ENCODE data around the gene TMEM82. TPM values are rescaled to one million over a fixed set of nuclear protein-coding genes. Genes with fewer than 3 reads are reported as not detected.

TMEM82 gene
- total RNA-seq, 1 experiment from 2014 or later, result not detected

- no TSS peak for BruUV-seq (replicated peaks)
- no peak overlapping the region for H3K27ac ChIP-seq (ENCODE audit: low read depth, low read length, poor library complexity, severe bottlenecking)
- no peak overlapping the region for H3K4me3 ChIP-seq (ENCODE audit: low read depth, low read length, poor library complexity, severe bottlenecking)
- TF ChIP-seq CTCF (conservative IDR thresholded peaks at IDR 0.05; ENCODE audit: low read depth, low read length) (no peak), EZH2 (IDR thresholded peaks at IDR 0.05; ENCODE audit: borderline replicate concordance, low read depth, low read length, poor library complexity, severe bottlenecking) (no peak)
- no peak for DNase-seq (ENCODE audit: low spot score)
- intact Hi-C loops (cut with micrococcal nuclease; ENCODE audit: unreplicated experiment), result no loop called here
- H3K27me3 ChIP-seq (replicated peaks; ENCODE audit: insufficient read depth, low read depth, low read length, poor library complexity), result no peaks in the 10 kb centered on the region
- ChIA-PET POLR2A (ENCODE audit: low non-redundant PET) (no interaction called here), CTCF (interaction anchor here (0.7 kb wide), 3 partner anchors 59 to 212 kb away, joined by 3 to 6 read pairs (median 4); no protein-coding TSS in a partner anchor)
- H3K4me1 ChIP-seq (ENCODE audit: insufficient read depth, low read length, poor library complexity, severe bottlenecking), result peaks cover 7% of the 10 kb centered on the region
- no peaks in the 10 kb centered on the region for H3K9me3 ChIP-seq (ENCODE audit: low read depth, low read length, poor library complexity, severe bottlenecking)
- no peaks in the 10 kb centered on the region for H3K36me3 ChIP-seq (ENCODE audit: insufficient read depth, low read length, poor library complexity, severe bottlenecking)
These were observed 53.8 kb downstream of the TMEM82 start for GRCh38 chr1:15796086-15796462.

Other genes starting within 250 kb of the TMEM82 start
- 7.0 and 8.9 TPM in 2 replicates for gene CASP9, start 218.3 kb upstream of the TMEM82 start, total RNA-seq (2021)
- 17.1 and 18.6 TPM in 2 replicates for gene DNAJC16, start 215.7 kb upstream of the TMEM82 start, total RNA-seq (2021)
- gene AGMAT, start 157.4 kb upstream of the TMEM82 start, total RNA-seq (2021), result 0.11 and 0.20 TPM in 2 replicates
- 38.1 and 41.3 TPM in 2 replicates for gene DDI2, start 125.0 kb upstream of the TMEM82 start, total RNA-seq (2021)
- 53.9 and 56.2 TPM in 2 replicates for gene PLEKHM2, start 58.2 kb upstream of the TMEM82 start, total RNA-seq (2021)
- 3.2 TPM in 2 replicates for gene SLC25A34, start 6.2 kb upstream of the TMEM82 start, total RNA-seq (2021)
- gene FBLIM1, start 16.3 kb downstream of the TMEM82 start, total RNA-seq (2021), result 38.9 and 39.3 TPM in 2 replicates
- gene UQCRHL, start 65.2 kb downstream of the TMEM82 start, total RNA-seq (2021), result 3.1 and 4.1 TPM in 2 replicates
- gene SPEN, start 105.2 kb downstream of the TMEM82 start, total RNA-seq (2021), result 70.3 and 74.3 TPM in 2 replicates
- 50.1 and 50.3 TPM in 2 replicates for gene ZBTB17, start 233.6 kb downstream of the TMEM82 start, total RNA-seq (2021)

All from A673 (cell line).